Measurements from ENCODE around the gene ARL4A. TPM values are rescaled to one million over a fixed set of nuclear protein-coding genes. Genes with fewer than 3 reads are reported as not detected.
A peak's percentile ranks its signal among the peaks of the same experiment; 100 is the strongest.

The ARL4A gene
- polyA plus RNA-seq, 1 donor (not counting 4 experiments of a cell fraction or from before 2014, with no cell fraction given): 17.1 TPM

DNA sequence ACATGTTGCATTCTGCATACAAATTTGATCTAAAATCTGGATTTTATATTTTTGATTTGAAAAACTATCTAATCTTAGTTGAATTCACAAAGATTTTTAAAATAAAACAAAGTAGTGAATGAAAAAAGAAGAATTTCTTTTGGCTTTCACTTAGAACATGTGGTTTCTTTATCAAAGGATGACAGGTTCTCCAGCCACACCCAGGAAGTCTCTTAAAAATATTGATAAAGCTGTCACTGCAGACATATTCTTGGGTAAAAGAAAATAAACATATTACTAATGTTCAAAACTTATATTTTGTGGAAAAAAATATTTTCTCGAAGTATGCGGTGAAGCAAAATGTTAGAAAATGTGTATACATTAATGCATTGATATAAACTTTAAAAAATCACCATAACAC lies 44.3 kb downstream of the ARL4A start:
- TF ChIP-seq CTCF (optimal IDR thresholded peaks at IDR 0.05 in 1 of 3, IDR thresholded peaks at IDR 0.05 in 1 of 3, conservative IDR thresholded peaks at IDR 0.05 in 1 of 3; ENCODE audit: extremely low read depth in 1 of 3, insufficient read depth in 2 of 3, low read length in 3 of 3): no peak
- Histone ChIP-seq H3K27ac (ENCODE audit: control insufficient read depth, insufficient read depth, low read length) (peak overlapping the region; percentile 8), H3K4me2 (ENCODE audit: control insufficient read depth, extremely low read depth, insufficient read depth, low read depth, low read length) (peak overlapping the region; percentile 34), H2AFZ (ENCODE audit: control insufficient read depth, low read length) (no peak overlapping the region), H3K36me3 (ENCODE audit: control insufficient read depth in 2 of 2, extremely low read depth in 1 of 2, insufficient read depth in 2 of 2, low read length in 2 of 2) (no peaks in the 10 kb centered on the region), H3K27me3 (ENCODE audit: control insufficient read depth, extremely low read depth, insufficient read depth, low read length) (no peaks in the 10 kb centered on the region), H3K79me2 (ENCODE audit: control insufficient read depth, insufficient read depth, low read length) (no peaks in the 10 kb centered on the region), H3K9me1 (ENCODE audit: control insufficient read depth, extremely low read depth, insufficient read depth, low read length) (no peaks in the 10 kb centered on the region), H3K9ac (ENCODE audit: control insufficient read depth, extremely low read depth, insufficient read depth, low read length) (no peak overlapping the region), H3K4me1 (ENCODE audit: control insufficient read depth, extremely low read depth, insufficient read depth, low read length) (peaks cover 16% of the 10 kb centered on the region), H3K9me3 (ENCODE audit: control insufficient read depth, low read depth, low read length) (no peaks in the 10 kb centered on the region), H4K20me1 (ENCODE audit: control insufficient read depth, extremely low read depth, insufficient read depth, low read length) (no peaks in the 10 kb centered on the region), H3K4me3 (ENCODE audit: control insufficient read depth in 2 of 3, extremely low read depth in 1 of 3, insufficient read depth in 2 of 3, low read depth in 1 of 3, low read length in 3 of 3) (no peak overlapping the region)
- DNase-seq (ENCODE audit: low read depth, low spot score): no peak
- FAIRE-seq: no peak
- dilution Hi-C loops (cut with MboI; ENCODE audit: extremely low pct_ligation_motif_present, low sequenced_read_pairs): no loop called here

DNA sequence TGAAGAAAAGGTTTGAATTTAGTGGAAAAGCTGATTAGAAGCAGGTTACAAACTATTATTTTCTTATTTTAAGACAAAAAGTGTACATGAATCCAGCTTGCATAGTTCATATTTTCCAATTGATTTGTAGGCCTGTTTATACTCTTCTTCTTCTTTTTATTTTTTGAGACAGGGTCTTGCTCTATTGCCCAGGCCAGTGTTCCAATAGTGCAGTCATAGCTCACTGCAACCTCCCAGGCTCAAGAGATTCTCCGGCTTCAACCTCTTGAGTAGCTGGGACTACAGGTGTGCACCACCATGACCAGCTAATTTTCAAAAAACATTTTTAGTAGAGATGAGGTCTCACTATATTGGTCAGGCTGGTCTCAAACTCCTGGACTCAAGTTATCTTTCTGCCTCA lies 45.0 kb downstream of the ARL4A start:
- no peak for FAIRE-seq
- H2AFZ ChIP-seq (ENCODE audit: control insufficient read depth, low read length): no peak overlapping the region
- dilution Hi-C loops (cut with MboI; ENCODE audit: extremely low pct_ligation_motif_present, low sequenced_read_pairs): no loop called here

More for the DNA sequence above, 45.0 kb downstream of the ARL4A start:
- no peaks in the 10 kb centered on the region for H3K27me3 ChIP-seq (ENCODE audit: control insufficient read depth, extremely low read depth, insufficient read depth, low read length)
- H3K4me3 ChIP-seq (ENCODE audit: control insufficient read depth in 2 of 3, extremely low read depth in 1 of 3, insufficient read depth in 2 of 3, low read depth in 1 of 3, low read length in 3 of 3): no peak overlapping the region
- no peak overlapping the region for H3K27ac ChIP-seq (ENCODE audit: control insufficient read depth, insufficient read depth, low read length)
- TF ChIP-seq EZH2 (IDR thresholded peaks at IDR 0.05; ENCODE audit: low read length): no peak
- TF ChIP-seq CTCF (optimal IDR thresholded peaks at IDR 0.05 in 1 of 3, IDR thresholded peaks at IDR 0.05 in 1 of 3, conservative IDR thresholded peaks at IDR 0.05 in 1 of 3; ENCODE audit: extremely low read depth in 1 of 3, insufficient read depth in 2 of 3, low read length in 3 of 3): no peak
- no peaks in the 10 kb centered on the region for H3K9me1 ChIP-seq (ENCODE audit: control insufficient read depth, extremely low read depth, insufficient read depth, low read length)
- no peak overlapping the region for H3K9ac ChIP-seq (ENCODE audit: control insufficient read depth, extremely low read depth, insufficient read depth, low read length)
- no peaks in the 10 kb centered on the region for H3K36me3 ChIP-seq (ENCODE audit: control insufficient read depth in 2 of 2, extremely low read depth in 1 of 2, insufficient read depth in 2 of 2, low read length in 2 of 2)
- H3K4me1 ChIP-seq (ENCODE audit: control insufficient read depth, extremely low read depth, insufficient read depth, low read length): peaks cover 16% of the 10 kb centered on the region
- no peak overlapping the region for H3K4me2 ChIP-seq (ENCODE audit: control insufficient read depth, extremely low read depth, insufficient read depth, low read depth, low read length)
- DNase-seq (ENCODE audit: low read depth, low spot score): no peak
- no peaks in the 10 kb centered on the region for H3K9me3 ChIP-seq (ENCODE audit: control insufficient read depth, low read depth, low read length)
- no peaks in the 10 kb centered on the region for H4K20me1 ChIP-seq (ENCODE audit: control insufficient read depth, extremely low read depth, insufficient read depth, low read length)
- H3K79me2 ChIP-seq (ENCODE audit: control insufficient read depth, insufficient read depth, low read length): no peaks in the 10 kb centered on the region

Measured in keratinocyte (primary cell).